AG08395 (cell line): ENCODE measurements around the gene PI4K2A.

Experiments used
- DNase-seq: peaks from one replicate; pipeline ENCODE4 v3.0.0; 2012; ENCODE audit warnings: mixed read lengths, low spot score

PI4K2A gene

GRCh38 chr10:97707134-97707861, 66.8 kb downstream of the PI4K2A start:
- no peak for DNase-seq

- no peak for DNase-seq
Measured at GRCh38 chr10:97708167-97708566, 67.7 kb downstream of the PI4K2A start.

GRCh38 chr10:97708976-97709946, 68.8 kb downstream of the PI4K2A start:
- DNase-seq: peak; percentile 83

DNA sequence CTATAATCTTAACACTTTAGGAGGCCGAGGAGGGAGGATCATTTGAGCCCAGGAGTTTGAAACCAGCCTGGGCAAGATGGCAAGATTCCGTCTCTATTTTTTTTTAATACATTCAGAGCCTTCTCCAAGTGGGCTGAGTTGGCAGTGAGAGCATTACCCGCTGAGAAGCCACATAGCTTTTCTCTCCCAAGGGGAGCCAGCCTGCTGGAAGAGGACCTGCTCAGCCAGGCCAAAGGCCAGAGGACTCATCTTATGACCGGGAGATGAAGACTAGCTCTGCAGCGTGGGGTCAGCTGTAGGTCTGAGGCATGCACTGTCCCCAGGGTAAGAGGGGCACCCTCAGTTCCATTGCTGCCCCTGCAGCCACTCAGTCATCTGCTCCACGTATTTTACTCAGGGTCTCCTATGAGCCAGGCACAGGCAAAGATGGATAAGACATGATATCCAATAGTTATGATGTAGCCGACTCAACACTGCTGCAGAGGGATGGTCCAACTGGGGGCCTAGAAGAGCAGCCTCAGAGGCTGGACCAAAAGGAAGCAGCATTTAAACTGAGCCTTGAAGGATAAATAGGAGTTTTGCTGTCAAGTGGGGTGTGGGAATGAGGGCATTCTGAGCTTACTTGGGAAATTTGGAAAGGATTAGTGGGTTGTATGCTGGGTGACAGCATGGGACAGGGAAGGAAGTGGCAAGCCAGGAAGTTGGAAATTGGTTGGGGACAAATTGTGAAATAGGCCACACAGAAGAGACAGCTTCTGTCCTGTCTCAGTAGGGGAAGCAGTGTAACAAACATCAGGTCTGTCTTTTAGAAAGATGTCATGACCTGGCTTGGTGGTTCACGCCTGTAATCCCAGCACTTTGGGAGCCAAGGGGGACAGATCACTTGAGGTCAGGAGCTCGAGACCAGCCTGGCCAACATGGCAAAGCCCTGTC, 71.4 kb downstream of the PI4K2A start:
- DNase-seq: no peak

DNA sequence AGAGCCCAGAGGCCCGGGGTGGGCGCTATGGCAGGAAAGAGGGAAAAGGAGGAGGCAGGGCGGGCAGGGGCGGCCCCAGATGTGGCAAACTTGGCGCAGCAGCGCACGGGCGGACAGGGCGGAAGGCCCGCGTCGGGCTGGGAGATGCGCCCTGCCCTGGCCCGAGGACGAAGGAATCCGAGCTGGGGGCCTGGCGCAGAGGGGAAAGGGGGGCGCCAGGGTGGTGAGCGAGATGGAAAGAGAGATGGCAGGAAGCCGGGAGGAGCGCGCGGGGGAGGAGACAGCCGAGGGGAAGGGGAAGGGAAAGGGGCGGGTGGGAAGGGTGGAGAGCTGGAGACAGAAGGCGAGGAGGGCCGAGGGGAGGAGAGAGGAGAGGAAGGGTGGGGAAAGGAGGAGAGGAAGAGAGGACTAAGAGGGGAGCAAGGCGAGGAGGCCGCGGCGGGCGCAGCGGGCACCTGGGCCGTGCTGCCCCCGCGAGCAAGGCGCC, 72.9 kb downstream of the PI4K2A start, which contains the start of gene MARVELD1:
TSS of gene MARVELD1 (plus strand) at position 392 of the 487 bp plus-strand sequence. CDS start 147 bp downstream, outside the sequence.
- DNase-seq: peak; percentile 86

DNA sequence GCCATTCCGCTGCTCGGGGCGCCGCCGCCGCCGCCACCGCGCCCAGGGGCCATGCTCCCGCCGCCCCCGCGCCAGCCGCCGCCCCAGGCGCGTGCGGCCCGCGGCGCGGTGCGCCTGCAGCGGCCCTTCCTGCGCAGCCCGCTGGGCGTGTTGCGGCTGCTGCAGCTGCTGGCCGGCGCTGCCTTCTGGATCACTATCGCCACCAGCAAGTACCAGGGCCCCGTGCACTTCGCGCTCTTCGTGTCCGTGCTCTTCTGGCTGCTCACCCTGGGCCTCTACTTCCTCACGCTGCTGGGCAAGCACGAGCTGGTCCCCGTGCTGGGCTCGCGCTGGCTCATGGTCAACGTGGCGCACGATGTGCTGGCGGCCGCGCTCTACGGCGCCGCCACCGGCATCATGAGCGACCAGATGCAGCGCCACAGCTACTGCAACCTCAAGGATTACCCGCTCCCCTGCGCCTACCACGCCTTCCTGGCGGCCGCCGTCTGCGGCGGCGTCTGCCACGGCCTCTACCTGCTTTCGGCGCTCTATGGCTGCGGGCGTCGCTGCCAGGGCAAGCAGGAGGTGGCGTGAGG, 73.4 kb downstream of the PI4K2A start:
- DNase-seq: peak; percentile 60

- DNase-seq: peak; percentile 86
Measured at GRCh38 chr10:97714401-97715258, 74.2 kb downstream of the PI4K2A start.

DNA sequence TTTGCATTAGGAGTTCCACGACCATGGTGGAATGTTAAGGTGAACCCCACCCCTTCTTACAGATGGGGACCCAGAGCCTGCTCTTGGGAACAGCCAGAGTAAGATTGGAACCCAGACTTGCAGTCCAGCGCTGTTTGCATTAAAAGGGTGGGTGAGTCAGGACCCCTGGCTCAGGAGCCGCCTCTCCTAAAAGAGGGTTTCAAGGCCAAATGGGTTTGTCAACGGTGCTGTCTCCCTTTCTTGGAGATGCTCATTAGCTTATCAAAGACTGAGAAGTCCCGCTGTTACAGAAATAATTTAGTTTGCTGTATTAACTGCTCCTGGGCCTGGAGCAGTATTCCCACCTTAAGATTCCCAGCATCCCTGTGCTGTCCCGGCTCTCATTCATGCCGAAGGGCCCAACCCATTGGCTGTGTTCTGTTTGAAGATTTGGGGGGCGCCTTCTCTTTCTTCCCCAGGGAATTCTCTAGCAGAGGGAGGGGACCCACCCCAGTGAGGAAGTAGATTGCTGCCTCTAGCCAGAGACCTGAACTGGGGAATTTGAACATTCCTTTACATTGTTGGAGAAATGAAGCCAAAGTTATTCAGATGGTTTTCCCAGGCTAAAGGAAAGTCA, 74.9 kb downstream of the PI4K2A start:
- no peak for DNase-seq

- no peak for DNase-seq
Measured at GRCh38 chr10:97717627-97718026, 77.2 kb downstream of the PI4K2A start.

DNA sequence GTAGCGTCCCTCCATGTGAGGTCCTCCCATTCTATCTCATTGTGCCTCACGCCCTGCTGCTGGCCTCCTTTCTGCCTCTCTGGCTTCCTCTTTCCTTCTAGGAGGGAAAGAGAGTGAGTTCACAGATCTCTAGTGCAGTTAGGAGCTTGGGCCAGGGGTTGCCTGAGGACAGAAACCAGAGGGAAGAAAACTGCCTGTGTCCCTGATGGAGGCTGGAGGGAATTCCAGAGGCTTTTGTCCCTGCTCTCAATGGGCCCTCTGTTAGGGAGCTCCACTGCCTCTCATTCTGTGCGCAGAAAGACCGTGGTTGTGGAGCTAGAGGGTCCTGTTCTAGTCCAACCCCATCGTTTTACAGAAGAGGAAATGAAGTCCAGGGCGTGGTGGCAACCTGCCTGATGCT, 77.7 kb downstream of the PI4K2A start:
- no peak for DNase-seq

DNA sequence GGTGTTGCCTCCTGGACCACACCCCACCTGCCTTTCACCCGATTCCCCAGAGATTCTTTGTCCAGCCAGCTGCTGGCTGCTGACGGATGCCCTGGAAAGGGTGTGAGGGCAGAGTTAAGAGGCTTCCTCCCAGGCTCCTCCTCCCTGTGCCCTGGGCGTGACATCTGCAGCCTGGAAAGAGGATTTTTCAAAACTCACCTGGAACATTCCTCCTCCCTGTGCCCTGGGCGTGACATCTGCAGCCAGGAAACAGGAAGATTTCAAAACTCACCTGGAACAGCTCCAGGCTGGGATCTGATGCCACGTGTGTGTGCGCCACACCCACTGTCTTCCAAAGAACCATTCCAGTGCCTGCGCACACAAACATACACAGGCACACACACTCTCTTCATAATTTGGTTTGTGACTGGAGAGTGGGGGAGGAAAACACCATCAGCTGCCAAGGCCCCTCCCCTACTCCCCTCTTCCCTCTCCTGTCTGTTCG, 78.2 kb downstream of the PI4K2A start:
- no peak for DNase-seq

DNA sequence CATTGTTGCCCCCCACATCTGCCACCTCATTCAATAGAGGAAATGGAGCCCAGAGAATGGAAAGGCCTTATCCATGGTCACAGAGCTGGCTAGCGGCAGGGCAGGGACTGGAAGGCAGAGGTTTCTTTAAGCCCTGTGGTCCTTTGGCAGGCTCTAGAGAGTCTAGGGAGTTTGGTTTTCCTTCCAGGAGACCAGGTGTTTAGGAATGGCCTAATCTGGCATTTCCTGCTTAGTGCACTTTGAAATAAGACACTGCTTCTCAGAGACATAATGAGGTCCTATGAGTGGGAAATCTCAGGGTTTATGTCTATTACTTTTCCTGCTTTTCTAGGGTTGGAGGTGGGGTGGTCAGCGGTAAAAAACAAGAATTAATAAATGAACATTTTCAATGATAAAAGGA, 79.1 kb downstream of the PI4K2A start:
- no peak for DNase-seq

GRCh38 chr10:97721871-97722780, 81.7 kb downstream of the PI4K2A start:
- no peak for DNase-seq

DNA sequence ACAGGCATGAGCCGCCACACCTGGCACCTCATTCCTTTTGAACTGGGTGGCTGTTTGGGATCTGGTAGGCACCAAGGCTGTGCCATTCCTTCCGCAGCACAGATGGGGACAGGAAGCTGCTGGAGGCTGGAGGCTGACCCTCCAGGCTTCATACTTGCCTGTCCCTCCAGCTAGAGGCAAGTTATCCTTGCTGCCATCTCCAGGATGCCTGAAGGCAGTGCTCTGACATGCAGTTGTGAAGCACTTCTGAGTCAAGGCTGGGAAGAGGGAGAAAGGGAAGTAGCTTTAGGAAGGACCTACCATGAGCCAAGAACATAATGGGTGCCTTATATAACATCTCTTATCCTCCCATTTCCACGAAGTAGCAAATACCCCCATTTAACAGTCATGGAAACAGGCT, 82.5 kb downstream of the PI4K2A start:
- DNase-seq: no peak

GRCh38 chr10:97724341-97724941, 84.0 kb downstream of the PI4K2A start:
- peak; percentile 43 for DNase-seq
